Measurements from ENCODE around the gene ADGRF3. TPM values are rescaled to one million over a fixed set of nuclear protein-coding genes. Genes with fewer than 3 reads are reported as not detected.
"Not testable (repeated sequence)": the region's sequence is repeated elsewhere in the genome, so short reads cannot be mapped to it uniquely, and the experiment has no call there.

The ADGRF3 gene
- total RNA-seq, 4 donors from 2014 or later = 0.21 to 0.27 TPM; not detected in 2

- TF ChIP-seq POLR2A (IDR thresholded peaks at IDR 0.05) (no peak), CTCF (IDR thresholded peaks at IDR 0.05) (no peak)
- H3K36me3 ChIP-seq = no peaks in the 10 kb centered on the region
- DNase-seq = no peak
- H3K9me3 ChIP-seq = no peaks in the 10 kb centered on the region
- H3K4me1 ChIP-seq = no peaks in the 10 kb centered on the region
- H3K27me3 ChIP-seq = no peaks in the 10 kb centered on the region
- intact Hi-C loops (cut with DNase I; ENCODE audit: low total_unique reads) = no loop called here
- H3K27ac ChIP-seq = no peak overlapping the region
- H3K4me3 ChIP-seq = no peak overlapping the region
Measured at GRCh38 chr2:26313446-26313845, 33.1 kb downstream of the ADGRF3 start.

- Histone ChIP-seq H3K36me3 (no peaks in the 10 kb centered on the region), H3K4me1 (no peaks in the 10 kb centered on the region), H3K27ac (no peak overlapping the region), H3K27me3 (no peaks in the 10 kb centered on the region), H3K4me3 (no peak overlapping the region), H3K9me3 (no peaks in the 10 kb centered on the region)
- intact Hi-C loops (cut with DNase I; ENCODE audit: low total_unique reads) = no loop called here
- TF ChIP-seq CTCF (IDR thresholded peaks at IDR 0.05) = no peak
- no peak for TF ChIP-seq POLR2A (IDR thresholded peaks at IDR 0.05)
- DNase-seq = no peak
Measured at GRCh38 chr2:26312471-26312870, 34.1 kb downstream of the ADGRF3 start.

- TF ChIP-seq POLR2A (IDR thresholded peaks at IDR 0.05) = no peak
- TF ChIP-seq CTCF (IDR thresholded peaks at IDR 0.05) = no peak
- Histone ChIP-seq H3K9me3 (no peaks in the 10 kb centered on the region), H3K36me3 (no peaks in the 10 kb centered on the region), H3K4me3 (no peak overlapping the region), H3K27ac (no peak overlapping the region), H3K27me3 (no peaks in the 10 kb centered on the region), H3K4me1 (no peaks in the 10 kb centered on the region)
- intact Hi-C loops (cut with DNase I; ENCODE audit: low total_unique reads) = no loop called here
- DNase-seq = no peak
Measured at GRCh38 chr2:26309921-26310320, 36.7 kb downstream of the ADGRF3 start.

GRCh38 chr2:26305540-26305939, 41.0 kb downstream of the ADGRF3 start:
- Histone ChIP-seq H3K9me3 (no peaks in the 10 kb centered on the region), H3K4me1 (peaks cover 0 to 3% of the 10 kb centered on the region in 2 donors), H3K27ac (no peak overlapping the region), H3K4me3 (no peak overlapping the region), H3K27me3 (no peaks in the 10 kb centered on the region), H3K36me3 (no peaks in the 10 kb centered on the region)
- DNase-seq = no peak
- no peak for TF ChIP-seq POLR2A (IDR thresholded peaks at IDR 0.05)
- no peak for TF ChIP-seq CTCF (IDR thresholded peaks at IDR 0.05)
- intact Hi-C loops (cut with DNase I; ENCODE audit: low total_unique reads) = no loop called here

- H3K4me3 ChIP-seq; intact Hi-C loops (cut with DNase I; ENCODE audit: low total_unique reads); DNase-seq; H3K9me3 ChIP-seq; H3K27ac ChIP-seq; H3K27me3 ChIP-seq; H3K4me1 ChIP-seq; H3K36me3 ChIP-seq: not testable (repeated sequence)
Measured at GRCh38 chr2:26305094-26305493, 41.5 kb downstream of the ADGRF3 start.

GRCh38 chr2:26302846-26303245, 43.7 kb downstream of the ADGRF3 start:
- peaks cover 0 to 3% of the 10 kb centered on the region in 2 donors for H3K4me1 ChIP-seq
- no peak overlapping the region for H3K27ac ChIP-seq
- no peaks in the 10 kb centered on the region for H3K36me3 ChIP-seq
- DNase-seq = no peak
- no peak overlapping the region for H3K4me3 ChIP-seq
- no peaks in the 10 kb centered on the region for H3K27me3 ChIP-seq
- intact Hi-C loops (cut with DNase I; ENCODE audit: low total_unique reads) = no loop called here
- TF ChIP-seq POLR2A (IDR thresholded peaks at IDR 0.05) = no peak
- TF ChIP-seq CTCF (IDR thresholded peaks at IDR 0.05) = no peak
- H3K9me3 ChIP-seq = no peaks in the 10 kb centered on the region

Measured in uterus (tissue), 4 donors.